Gastroesophageal sphincter (tissue), 3 donors: ENCODE results near the gene CAPS.

Source experiments
- CTCF ChIP-seq, 4 experiments: fragments of 200-600 bp in 2 of 4; fragments of 450-650 bp in 2 of 4; sonication (generic) in 1 of 4; IDR thresholded peaks; one replicate each; pipeline ENCODE4 v1.5.1; 2017 to 2019; ENCODE audit warnings: antibody characterized with exemption in 4 of 4, mild to moderate bottlenecking in 2 of 4, moderate library complexity in 2 of 4
- EP300 ChIP-seq: sonication (generic); formaldehyde crosslinking; IDR thresholded peaks from one replicate; pipeline ENCODE4 v1.6.1; 2017; ENCODE audit warnings: antibody characterized with exemption, mild to moderate bottlenecking
- POLR2A ChIP-seq, 2 donors: fragments of 450-650 bp; IDR thresholded peaks; one replicate each; pipeline ENCODE4 v1.6.1; 2017; ENCODE audit warnings: antibody characterized with exemption in 2 of 2, mild to moderate bottlenecking in 2 of 2, moderate library complexity in 1 of 2
- POLR2AphosphoS5 ChIP-seq: sonication (generic); formaldehyde crosslinking; IDR thresholded peaks from one replicate; pipeline ENCODE4 v1.6.1; 2017; ENCODE audit warnings: antibody characterized with exemption

GRCh38 chr19:5895409-5895808, 18.6 kb upstream of the CAPS start:
- TF ChIP-seq CTCF (IDR thresholded peaks at IDR 0.05): no peak
- TF ChIP-seq POLR2A (IDR thresholded peaks at IDR 0.05): no peak
- TF ChIP-seq POLR2AphosphoS5: no peak
- TF ChIP-seq EP300: no peak
